Gastrocnemius medialis (tissue), 4 donors: ENCODE data around the gene PRICKLE2. TPM values are rescaled to one million over a fixed set of nuclear protein-coding genes. Genes with fewer than 3 reads are reported as not detected.

Source experiments
- ATAC-seq, 2 donors: fragments of 150-250 bp; one replicate each; pipeline ENCODE4 v1.9.1; 2016
- DNase-seq, 2 donors: peaks; one replicate each; pipeline ENCODE4 v3.0.0-alpha.2; 2019
- H3K27ac ChIP-seq, 4 donors: fragments of 200-600 bp; sonication (generic); 1 replicate in 1 of 4; 2 replicates in 3 of 4; pipeline ENCODE4 v1.5.1; 2016 to 2018; ENCODE audit warnings: mild to moderate bottlenecking in 2 of 4, moderate library complexity in 1 of 4
- H3K27me3 ChIP-seq, 3 donors: fragments of 200-600 bp; sonication (generic) in 2 of 3; 1 replicate in 1 of 3; 2 replicates in 2 of 3; pipeline versions ENCODE4 v1.5.1 to v1.6.0; 2016 to 2019; ENCODE audit warnings: mild to moderate bottlenecking in 1 of 3, moderate library complexity in 1 of 3
- H3K36me3 ChIP-seq, 2 donors: fragments of 200-600 bp; sonication (generic) in 1 of 2; one replicate each; pipeline ENCODE4 v1.5.1; 2017 to 2018
- H3K4me1 ChIP-seq, 2 donors: fragments of 200-600 bp; sonication (generic) in 1 of 2; one replicate each; pipeline ENCODE4 v1.5.1; 2016 to 2017; ENCODE audit warnings: mild to moderate bottlenecking in 2 of 2
- H3K4me3 ChIP-seq, 4 donors: fragments of 200-600 bp; sonication (generic) in 3 of 4; 1 replicate in 1 of 4; 2 replicates in 3 of 4; pipeline ENCODE4 v1.5.1; 2016 to 2019; ENCODE audit warnings: mild to moderate bottlenecking in 2 of 4
- H3K9me3 ChIP-seq, 3 donors: fragments of 200-600 bp; sonication (generic) in 2 of 3; 1 replicate in 1 of 3; 2 replicates in 2 of 3; pipeline ENCODE4 v1.5.1; 2016 to 2019
- CTCF ChIP-seq, 5 experiments: fragments of 450-650 bp in 3 of 5; fragments of 200-600 bp in 2 of 5; sonication (generic) in 2 of 5; IDR thresholded peaks in 4 of 5; conservative IDR thresholded peaks in 1 of 5; 1 replicate in 4 of 5; 2 replicates in 1 of 5; pipeline ENCODE4 v1.5.1; 2016 to 2019; ENCODE audit warnings: antibody characterized with exemption in 5 of 5, mild to moderate bottlenecking in 3 of 5, moderate library complexity in 3 of 5
- POLR2A ChIP-seq, 2 donors: fragments of 450-650 bp; IDR thresholded peaks; one replicate each; pipeline ENCODE4 v1.6.1; 2017; ENCODE audit warnings: antibody characterized with exemption in 2 of 2, mild to moderate bottlenecking in 2 of 2, moderate library complexity in 2 of 2
- in situ Hi-C, 4 donors: fragments of 200-750 bp; cut with MboI; loops; one replicate each; pipeline versions ENCODE4 v1.15.0 to v1.8.0; 2017; ENCODE audit warnings: low sequenced_read_pairs in 4 of 4
- intact Hi-C: fragments of 100-400 bp; cut with DNase I; formaldehyde crosslinking; loops from one replicate; pipeline ENCODE4 v1.15.1; 2023; ENCODE audit warnings: low total_unique reads
- total RNA-seq, 4 donors: library from RNA; depleted of rRNA; stranded (reverse); fragments of >200 nt; gene quantifications; one replicate each; pipeline versions ENCODE4 v1.1.0 to v1.2.3, GENCODE V29; 2016

The PRICKLE2 gene
- total RNA-seq, 4 donors from 2014 or later: 3.6 to 6.7 (median 4.6) TPM

GRCh38 chr3:64225695-64226499, 631 bp upstream of the PRICKLE2 start:
- in situ Hi-C loops: no loop called here
- intact Hi-C loops: no loop called here
- TF ChIP-seq POLR2A (IDR thresholded peaks at IDR 0.05): no peak
- no peak for TF ChIP-seq CTCF (IDR thresholded peaks at IDR 0.05 in 4 of 5, conservative IDR thresholded peaks at IDR 0.05 in 1 of 5)

GRCh38 chr3:64223791-64224745, 1.2 kb downstream of the PRICKLE2 start:
- ATAC-seq (no peak), DNase-seq (no peak)
- no peak for TF ChIP-seq POLR2A (IDR thresholded peaks at IDR 0.05)
- TF ChIP-seq CTCF (IDR thresholded peaks at IDR 0.05 in 4 of 5, conservative IDR thresholded peaks at IDR 0.05 in 1 of 5): no peak
- no peaks in the 10 kb centered on the region for H3K36me3 ChIP-seq
- no peaks in the 10 kb centered on the region for H3K9me3 ChIP-seq
- peak overlapping the region; percentile 65 to 79 (median 74) for H3K27ac ChIP-seq
- in situ Hi-C loops (no loop called here), intact Hi-C loops (loop anchor here (5.0 kb wide), 1 partner anchor 37 kb away; no protein-coding TSS in a partner anchor)
- peaks cover 28 to 47% of the 10 kb centered on the region in 2 donors for H3K4me1 ChIP-seq
- peak overlapping the region; percentile 35 to 50 (median 44) for H3K4me3 ChIP-seq
- no peaks in the 10 kb centered on the region for H3K27me3 ChIP-seq

More at GRCh38 chr3:64225695-64226499, 631 bp upstream of the PRICKLE2 start:
- H3K9me3 ChIP-seq: no peaks in the 10 kb centered on the region
- peak overlapping the region; percentile 35 to 50 (median 44) for H3K4me3 ChIP-seq
- no peak for DNase-seq
- H3K27ac ChIP-seq: peak overlapping the region; percentile 65 to 79 (median 74)
- ATAC-seq: no peak
- H3K4me1 ChIP-seq: peaks cover 12 to 28% of the 10 kb centered on the region in 2 donors
- no peaks in the 10 kb centered on the region for H3K36me3 ChIP-seq
- H3K27me3 ChIP-seq: no peaks in the 10 kb centered on the region

DNA sequence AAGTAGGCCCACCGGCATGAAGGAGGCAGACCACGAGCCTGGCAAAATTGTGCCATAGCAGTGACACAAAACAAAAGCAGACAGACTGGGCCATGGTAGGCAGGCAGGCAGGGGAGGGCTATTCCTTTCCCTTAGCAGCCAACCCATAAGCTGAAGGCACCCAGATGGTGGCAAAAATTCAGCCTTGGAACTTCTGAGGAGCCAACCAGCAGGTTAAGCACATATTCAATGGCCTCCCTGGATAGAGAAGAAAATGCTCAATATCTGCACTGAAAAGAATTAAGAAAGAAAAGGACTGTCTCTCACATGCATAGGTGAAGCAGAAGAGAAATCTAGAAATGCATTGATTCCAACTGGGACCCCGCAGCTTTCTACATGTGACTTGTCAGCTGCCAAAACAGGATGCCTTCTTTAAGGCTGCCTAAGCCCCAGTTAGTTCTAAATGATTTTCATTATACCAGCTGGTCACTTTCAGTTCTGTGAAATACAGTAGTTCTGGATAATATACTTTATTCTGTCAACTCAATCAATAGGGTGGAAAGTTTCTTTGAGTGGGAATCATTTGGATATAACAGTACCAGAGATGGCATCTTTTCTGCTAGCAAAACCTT, 2.7 kb downstream of the PRICKLE2 start:
- Histone ChIP-seq H3K27me3 (no peaks in the 10 kb centered on the region), H3K4me1 (peaks cover 28 to 48% of the 10 kb centered on the region in 2 donors), H3K9me3 (no peaks in the 10 kb centered on the region), H3K36me3 (no peaks in the 10 kb centered on the region), H3K4me3 (peak overlapping the region in 1 of 4 donors; percentile 41), H3K27ac (peak overlapping the region in 2 of 4 donors; percentile 6 to 21)
- no peak for TF ChIP-seq POLR2A (IDR thresholded peaks at IDR 0.05)
- TF ChIP-seq CTCF (IDR thresholded peaks at IDR 0.05 in 4 of 5, conservative IDR thresholded peaks at IDR 0.05 in 1 of 5): no peak
- DNase-seq (no peak), ATAC-seq (no peak)
- intact Hi-C loops (loop anchor here (5.0 kb wide), 1 partner anchor 35 kb away; no protein-coding TSS in a partner anchor), in situ Hi-C loops (no loop called here)

- Histone ChIP-seq H3K4me1 (peaks cover 31 to 50% of the 10 kb centered on the region in 2 donors), H3K27me3 (no peaks in the 10 kb centered on the region), H3K36me3 (no peaks in the 10 kb centered on the region), H3K4me3 (no peak overlapping the region), H3K9me3 (no peaks in the 10 kb centered on the region), H3K27ac (peak overlapping the region; percentile 5 to 54 (median 24))
- intact Hi-C loops: loop anchor here (5.0 kb wide), 1 partner anchor 34 kb away; no protein-coding TSS in a partner anchor
- in situ Hi-C loops: no loop called here
- no peak for TF ChIP-seq POLR2A (IDR thresholded peaks at IDR 0.05)
- TF ChIP-seq CTCF (IDR thresholded peaks at IDR 0.05 in 4 of 5, conservative IDR thresholded peaks at IDR 0.05 in 1 of 5): no peak
- ATAC-seq: no peak
- DNase-seq: no peak
Measured at GRCh38 chr3:64221571-64222257, 3.6 kb downstream of the PRICKLE2 start.
